Measurements from ENCODE around the gene AGL. TPM values are rescaled to one million over a fixed set of nuclear protein-coding genes. Genes with fewer than 3 reads are reported as not detected.

AGL gene
- total RNA-seq, result 16.2 and 22.8 TPM in 2 replicates

GRCh38 chr1:99849744-99850458 lies at the start of gene AGL:
AGL (plus strand) TSS chr1:99850361; CDS start chr1:99851043, 682 bp downstream.

GRCh38 chr1:99969729-99970621 lies 119.8 kb downstream of the AGL start, which contains the start of gene SLC35A3:
SLC35A3 (plus strand) TSS chr1:99969996; CDS start chr1:99993555, 23,559 bp downstream.

Other genes starting within 250 kb of the AGL start
- 1.7 and 2.0 TPM in 2 replicates for gene PALMD, start 204.2 kb upstream of the AGL start, total RNA-seq
- gene FRRS1, start 83.7 kb upstream of the AGL start, total RNA-seq, result 45.3 and 49.3 TPM in 2 replicates
- gene SLC35A3, start 119.6 kb downstream of the AGL start, total RNA-seq, result 20.3 and 33.5 TPM in 2 replicates